OCI-LY3 (cell line): ENCODE measurements around the gene CREBZF.

ENCODE experiments used
- H2AFZ ChIP-seq: fragments of 200-600, 300-600 bp; shearing (Covaris generic); 2 replicates; pipeline ENCODE4 v1.6.0; 2014; ENCODE audit warnings: antibody characterized with exemption, low read depth, low read length
- H3K27ac ChIP-seq: fragments of 200-600, 300-600 bp; sonication (generic); 2 replicates; pipeline ENCODE4 v1.5.1; 2014; ENCODE audit warnings: mild to moderate bottlenecking, low read length, moderate library complexity, mixed read lengths
- H3K27me3 ChIP-seq: fragments of 200-600, 300-600 bp; sonication (generic); 2 replicates; pipeline ENCODE4 v1.6.1; 2014; ENCODE audit warnings: low read depth, low read length, mixed read lengths
- H3K36me3 ChIP-seq: fragments of 200-600, 300-600 bp; sonication (generic); replicated peaks from 2 replicates; pipeline ENCODE3; 2014; ENCODE audit warnings: low read depth, low read length, mixed read lengths
- H3K4me1 ChIP-seq: fragments of 300-600, 200-600 bp; sonication (generic); 2 replicates; pipeline ENCODE4 v1.6.1; 2014; ENCODE audit warnings: low read length, mixed read lengths
- H3K4me2 ChIP-seq: fragments of 200-600, 300-600 bp; sonication (generic); 2 replicates; pipeline ENCODE4 v1.6.1; 2014; ENCODE audit warnings: low read length, mixed read lengths
- H3K4me3 ChIP-seq: fragments of 300-600, 200-600 bp; sonication (generic); 2 replicates; pipeline ENCODE4 v1.5.1; 2014; ENCODE audit warnings: antibody characterized with exemption, mild to moderate bottlenecking, low read length, moderate library complexity
- H3K79me2 ChIP-seq: fragments of 300-600, 200-600 bp; shearing (Covaris generic); 2 replicates; pipeline ENCODE4 v1.6.1; 2014; ENCODE audit warnings: mild to moderate bottlenecking, low read length, mixed read lengths
- H3K9ac ChIP-seq: fragments of 300-600, 200-600 bp; shearing (Covaris generic); 2 replicates; pipeline ENCODE4 v1.6.0; 2014; ENCODE audit warnings: mild to moderate bottlenecking, low read length, moderate library complexity
- H3K9me3 ChIP-seq: fragments of 200-600, 300-600 bp; shearing (Covaris generic); 2 replicates; pipeline ENCODE4 v1.6.1; 2014; ENCODE audit warnings: low read length, mixed read lengths; ENCODE audit not compliant: insufficient read depth
- H4K20me1 ChIP-seq: fragments of 200-600, 300-600 bp; sonication (generic); 2 replicates; pipeline ENCODE4 v1.6.1; 2016; ENCODE audit warnings: low read length, mixed read lengths; ENCODE audit not compliant: insufficient read depth
- EZH2phosphoT487 ChIP-seq: fragments of 200-600 bp; shearing (Covaris generic); IDR thresholded peaks from 2 replicates; pipeline ENCODE4 v1.6.1; 2018; ENCODE audit warnings: antibody characterized with exemption, mixed run types, low read depth
- TF ChIP-seq, protein P1 (sequence below): fragments of 200-600, 300-600 bp; sonication (generic); IDR thresholded peaks from 2 replicates; pipeline ENCODE4 v1.5.1; 2014; ENCODE audit warnings: antibody characterized with exemption, low read length, low read depth

Gene CREBZF

DNA sequence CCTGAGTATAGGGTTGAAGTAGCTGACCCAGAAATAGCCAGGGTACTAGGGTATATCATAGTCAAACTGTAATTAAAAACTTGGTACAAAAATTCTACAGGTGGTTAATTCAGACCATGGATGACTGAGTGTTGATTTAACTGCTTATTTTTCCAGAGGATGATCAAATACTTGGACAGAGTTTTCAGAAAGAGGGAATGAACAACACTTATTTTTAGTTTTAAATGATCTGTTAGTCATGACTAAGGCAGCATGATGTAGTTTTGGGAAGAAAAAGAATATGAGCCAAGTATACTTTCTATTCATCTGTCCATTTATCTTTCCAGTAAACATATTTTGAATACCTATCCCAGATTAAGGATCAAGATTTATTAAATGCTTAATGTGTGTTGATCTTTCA, 40.9 kb upstream of the CREBZF start:
- Histone ChIP-seq H3K27me3 (no peaks in the 10 kb centered on the region; the same call in 1 of the 2 replicates), H3K4me1 (peaks cover under 1% of the 10 kb centered on the region), H3K79me2 (no peaks in the 10 kb centered on the region), H3K4me2 (no peak overlapping the region), H3K9ac (no peak overlapping the region), H3K4me3 (no peak overlapping the region), H4K20me1 (no peaks in the 10 kb centered on the region), H3K9me3 (no peaks in the 10 kb centered on the region), H3K27ac (no peak overlapping the region), H2AFZ (no peak overlapping the region), H3K36me3 (no peaks in the 10 kb centered on the region)
- no peak for TF ChIP-seq EZH2phosphoT487
- TF ChIP-seq, protein P1, sequence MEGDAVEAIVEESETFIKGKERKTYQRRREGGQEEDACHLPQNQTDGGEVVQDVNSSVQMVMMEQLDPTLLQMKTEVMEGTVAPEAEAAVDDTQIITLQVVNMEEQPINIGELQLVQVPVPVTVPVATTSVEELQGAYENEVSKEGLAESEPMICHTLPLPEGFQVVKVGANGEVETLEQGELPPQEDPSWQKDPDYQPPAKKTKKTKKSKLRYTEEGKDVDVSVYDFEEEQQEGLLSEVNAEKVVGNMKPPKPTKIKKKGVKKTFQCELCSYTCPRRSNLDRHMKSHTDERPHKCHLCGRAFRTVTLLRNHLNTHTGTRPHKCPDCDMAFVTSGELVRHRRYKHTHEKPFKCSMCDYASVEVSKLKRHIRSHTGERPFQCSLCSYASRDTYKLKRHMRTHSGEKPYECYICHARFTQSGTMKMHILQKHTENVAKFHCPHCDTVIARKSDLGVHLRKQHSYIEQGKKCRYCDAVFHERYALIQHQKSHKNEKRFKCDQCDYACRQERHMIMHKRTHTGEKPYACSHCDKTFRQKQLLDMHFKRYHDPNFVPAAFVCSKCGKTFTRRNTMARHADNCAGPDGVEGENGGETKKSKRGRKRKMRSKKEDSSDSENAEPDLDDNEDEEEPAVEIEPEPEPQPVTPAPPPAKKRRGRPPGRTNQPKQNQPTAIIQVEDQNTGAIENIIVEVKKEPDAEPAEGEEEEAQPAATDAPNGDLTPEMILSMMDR, result no peak

DNA sequence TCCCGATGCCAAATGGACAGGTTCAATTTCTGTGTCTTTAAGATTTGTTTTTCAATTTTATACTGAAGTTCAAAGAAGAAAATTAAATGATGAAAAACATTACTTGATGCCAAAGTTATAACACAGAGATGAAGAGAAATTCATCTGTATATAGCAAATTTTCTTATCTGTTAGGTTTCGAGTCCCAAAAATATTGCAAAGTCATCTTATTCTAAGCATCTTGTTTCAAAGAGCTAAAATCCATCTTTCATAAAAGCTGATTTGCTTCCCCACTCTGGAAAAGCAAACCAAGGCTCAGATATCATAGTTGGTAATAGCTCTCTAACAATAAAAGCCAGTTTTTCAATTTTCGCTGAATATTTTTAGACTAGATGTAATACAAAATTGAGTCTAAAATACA, 40.0 kb upstream of the CREBZF start:
- Histone ChIP-seq H3K27me3 (no peaks in the 10 kb centered on the region; the same call in 1 of the 2 replicates), H2AFZ (no peak overlapping the region), H3K27ac (no peak overlapping the region), H3K9ac (no peak overlapping the region), H4K20me1 (no peaks in the 10 kb centered on the region), H3K36me3 (no peaks in the 10 kb centered on the region), H3K4me3 (no peak overlapping the region), H3K4me2 (no peak overlapping the region), H3K79me2 (no peaks in the 10 kb centered on the region), H3K4me1 (peaks cover 9% of the 10 kb centered on the region), H3K9me3 (no peaks in the 10 kb centered on the region)
- no peak for TF ChIP-seq EZH2phosphoT487
- TF ChIP-seq, protein P1, result no peak

DNA sequence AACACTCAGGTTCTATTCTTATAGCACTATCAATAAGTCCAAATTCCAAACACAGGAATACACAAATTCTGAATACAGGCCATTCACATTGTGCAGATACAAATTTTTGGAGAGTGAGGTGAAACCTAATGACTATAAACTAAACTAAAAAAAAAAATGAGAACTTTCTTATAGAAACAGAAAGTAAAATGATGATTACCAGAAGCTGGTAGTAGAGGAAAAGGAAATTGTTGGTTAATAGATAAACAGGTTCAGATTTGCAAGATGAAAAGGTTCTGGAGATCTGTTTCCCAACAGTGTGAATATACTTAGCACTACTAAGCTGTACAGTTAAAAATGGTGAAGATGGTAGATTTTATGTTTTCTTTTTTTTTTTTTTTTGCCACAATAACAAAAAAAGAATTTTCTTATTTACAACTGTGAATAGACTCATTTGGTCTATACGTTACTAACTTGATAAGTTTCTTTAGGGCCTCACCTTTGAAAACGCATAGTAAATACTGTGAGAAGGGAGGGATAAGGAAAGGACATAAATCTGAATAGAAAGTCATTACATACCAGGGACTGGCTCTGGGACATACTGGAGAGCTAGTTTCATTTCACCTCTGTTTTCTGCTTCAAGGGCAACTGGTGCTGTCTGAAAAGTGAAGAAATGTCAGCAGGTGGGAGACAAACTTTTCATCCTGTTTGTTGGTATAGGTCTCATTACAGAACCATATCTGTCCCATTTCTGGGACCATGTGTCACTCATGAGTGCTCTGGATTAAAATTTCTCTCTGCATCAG, 35.2 kb upstream of the CREBZF start:
- Histone ChIP-seq H3K36me3 (no peaks in the 10 kb centered on the region), H2AFZ (peak overlapping the region; percentile 60), H3K4me3 (peak overlapping the region; percentile 44), H3K4me2 (peak overlapping the region; percentile 61), H3K27ac (peak overlapping the region; percentile 50), H3K9ac (peak overlapping the region; percentile 3; the same call in 1 of the 2 replicates), H4K20me1 (no peaks in the 10 kb centered on the region), H3K27me3 (no peaks in the 10 kb centered on the region), H3K79me2 (no peaks in the 10 kb centered on the region), H3K9me3 (no peaks in the 10 kb centered on the region), H3K4me1 (peaks cover 36% of the 10 kb centered on the region)
- TF ChIP-seq, protein P1, result no peak
- TF ChIP-seq EZH2phosphoT487, result no peak

DNA sequence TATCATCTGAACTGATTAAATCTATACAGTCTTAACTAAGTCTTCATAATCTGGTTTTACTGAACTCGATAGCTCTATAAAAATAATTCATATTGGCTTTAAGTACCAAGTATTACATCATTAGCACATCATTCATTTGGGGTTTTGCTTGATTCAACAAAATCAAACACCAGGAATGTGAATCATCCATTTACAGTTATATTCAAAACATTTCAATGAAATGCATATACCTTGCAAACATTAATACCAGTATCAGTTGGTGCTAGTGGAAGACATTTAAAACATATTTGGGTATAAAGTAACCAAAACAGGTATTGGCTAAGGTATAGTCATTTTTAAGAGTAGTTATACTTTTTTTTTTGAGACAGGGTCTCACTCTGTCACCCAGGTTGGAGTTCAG, 33.3 kb upstream of the CREBZF start:
- H3K79me2 ChIP-seq, result no peaks in the 10 kb centered on the region
- H3K9me3 ChIP-seq, result no peaks in the 10 kb centered on the region
- H3K4me2 ChIP-seq, result no peak overlapping the region
- no peak overlapping the region for H2AFZ ChIP-seq
- H3K36me3 ChIP-seq, result no peaks in the 10 kb centered on the region
- H3K27ac ChIP-seq, result no peak overlapping the region
- H3K4me1 ChIP-seq, result peaks cover 36% of the 10 kb centered on the region
- TF ChIP-seq, protein P1, result no peak
- TF ChIP-seq EZH2phosphoT487, result no peak
- no peaks in the 10 kb centered on the region for H4K20me1 ChIP-seq
- no peak overlapping the region for H3K4me3 ChIP-seq
- H3K27me3 ChIP-seq, result no peaks in the 10 kb centered on the region
- H3K9ac ChIP-seq, result no peak overlapping the region
